Activated B cell treated with CpG ODN at 0.5 μM for 24 hours (primary cell): ENCODE results near the gene POC1B. TPM values are rescaled to one million over a fixed set of nuclear protein-coding genes. Genes with fewer than 3 reads are reported as not detected.

Experiments used
- ATAC-seq: fragments of 200-7000 bp; cut with Tn5 transposase; one replicate; pipeline ENCODE4 v1.10.0; 2021; ENCODE audit warnings: low read depth, mild to moderate bottlenecking, moderate library complexity
- CTCF ChIA-PET: fragments of 350-600 bp; sonication (Branson Sonifier 250); formaldehyde crosslinking; loops from one replicate; lab custom pipeline; 2021; ENCODE audit warnings: antibody characterized with exemption; lab: Charles Lee
- POLR2A ChIA-PET: fragments of 350-600 bp; sonication (Branson Sonifier 250); formaldehyde crosslinking; loops from one replicate; lab custom pipeline; 2021; ENCODE audit warnings: antibody characterized with exemption; lab: Charles Lee
- DNase-seq: peaks from one replicate; pipeline ENCODE4 v3.0.0; 2022
- H3K27ac Mint-ChIP-seq: one replicate; pipeline ENCODE4 v1.8.0; 2020; ENCODE audit warnings: mixed read lengths
- H3K27me3 Mint-ChIP-seq: one replicate; pipeline ENCODE4 v1.8.0; 2021; ENCODE audit warnings: mixed read lengths
- H3K36me3 Mint-ChIP-seq: one replicate; pipeline ENCODE4 v1.8.0; 2021; ENCODE audit warnings: low read depth, mixed read lengths
- H3K4me1 Mint-ChIP-seq: one replicate; pipeline ENCODE4 v1.8.0; 2021; ENCODE audit warnings: mixed read lengths
- H3K4me3 Mint-ChIP-seq: one replicate; pipeline ENCODE4 v1.8.0; 2020; ENCODE audit warnings: mild to moderate bottlenecking, mixed read lengths
- H3K9me3 Mint-ChIP-seq: one replicate; pipeline ENCODE4 v1.8.0; 2020; ENCODE audit warnings: mixed read lengths
- CTCF ChIP-seq: fragments of 200-600 bp; IDR thresholded peaks from one replicate; pipeline ENCODE4 v1.8.0; 2022; ENCODE audit warnings: antibody characterized with exemption, mild to moderate bottlenecking
- intact Hi-C: fragments of 100-400 bp; cut with micrococcal nuclease; formaldehyde crosslinking; loops from one replicate; pipeline ENCODE4 v1.15.1; 2024
- total RNA-seq: library from RNA; stranded (reverse); gene quantifications from 2 replicates; pipeline ENCODE4 v1.2.3, GENCODE V29; 2022

POC1B gene
- total RNA-seq, 1 donor from 2014 or later = 27.3 TPM

GRCh38 chr12:89513544-89513943 lies 12.3 kb downstream of the POC1B start:
- ChIA-PET CTCF (no interaction called here), POLR2A (interaction anchor here (1.1 kb wide), 1 partner anchor 11 kb away, joined by 3 read pairs; the partner anchor contains the start of gene GALNT4)
- Mint-ChIP-seq H3K27me3 (no peaks in the 10 kb centered on the region), H3K27ac (no peak overlapping the region), H3K4me1 (peaks cover 7% of the 10 kb centered on the region), H3K4me3 (no peak overlapping the region), H3K36me3 (peaks cover 11% of the 10 kb centered on the region), H3K9me3 (no peaks in the 10 kb centered on the region)
- no peak for TF ChIP-seq CTCF
- no peak for DNase-seq
- intact Hi-C loops = no loop called here
- no peak for ATAC-seq

GRCh38 chr12:89507015-89507824 lies 18.6 kb downstream of the POC1B start:
- DNase-seq (no peak), ATAC-seq (no peak)
- no peaks in the 10 kb centered on the region for H3K27me3 Mint-ChIP-seq
- ChIA-PET CTCF (no interaction called here), POLR2A (interaction anchor here (0.7 kb wide), 1 partner anchor 13 kb away, joined by 9 read pairs; no protein-coding TSS in a partner anchor)
- H3K4me1 Mint-ChIP-seq = no peaks in the 10 kb centered on the region
- TF ChIP-seq CTCF = no peak
- H3K27ac Mint-ChIP-seq = no peak overlapping the region
- H3K36me3 Mint-ChIP-seq = peaks cover 11% of the 10 kb centered on the region
- H3K4me3 Mint-ChIP-seq = no peak overlapping the region
- no peaks in the 10 kb centered on the region for H3K9me3 Mint-ChIP-seq
- intact Hi-C loops = no loop called here

GRCh38 chr12:89506050-89506449 lies 19.8 kb downstream of the POC1B start:
- ChIA-PET CTCF (no interaction called here), POLR2A (no interaction called here)
- no peak for ATAC-seq
- Mint-ChIP-seq H3K4me3 (no peak overlapping the region), H3K9me3 (no peaks in the 10 kb centered on the region), H3K27ac (no peak overlapping the region), H3K36me3 (peaks cover 8% of the 10 kb centered on the region), H3K27me3 (no peaks in the 10 kb centered on the region), H3K4me1 (no peaks in the 10 kb centered on the region)
- intact Hi-C loops = no loop called here
- DNase-seq = no peak
- TF ChIP-seq CTCF = no peak

- no peaks in the 10 kb centered on the region for H3K27me3 Mint-ChIP-seq
- ChIA-PET CTCF (no interaction called here), POLR2A (no interaction called here)
- DNase-seq (no peak), ATAC-seq (no peak)
- H3K4me1 Mint-ChIP-seq = no peaks in the 10 kb centered on the region
- intact Hi-C loops = no loop called here
- no peak for TF ChIP-seq CTCF
- H3K4me3 Mint-ChIP-seq = no peak overlapping the region
- H3K9me3 Mint-ChIP-seq = no peaks in the 10 kb centered on the region
- H3K27ac Mint-ChIP-seq = no peak overlapping the region
- peaks cover 16% of the 10 kb centered on the region for H3K36me3 Mint-ChIP-seq
Observed at GRCh38 chr12:89504560-89505346, 21.1 kb downstream of the POC1B start.

- intact Hi-C loops = no loop called here
- Mint-ChIP-seq H3K4me3 (no peak overlapping the region), H3K9me3 (no peaks in the 10 kb centered on the region), H3K27ac (no peak overlapping the region), H3K4me1 (no peaks in the 10 kb centered on the region), H3K36me3 (peaks cover 23% of the 10 kb centered on the region), H3K27me3 (no peaks in the 10 kb centered on the region)
- ChIA-PET POLR2A (no interaction called here), CTCF (no interaction called here)
- TF ChIP-seq CTCF = no peak
- DNase-seq (no peak), ATAC-seq (no peak)
Observed at GRCh38 chr12:89501793-89502192, 24.1 kb downstream of the POC1B start.
